Right atrium auricular region (tissue), 2 donors: ENCODE measurements around the gene LONP1. TPM values are rescaled to one million over a fixed set of nuclear protein-coding genes. Genes with fewer than 3 reads are reported as not detected.
"Not testable (repeated sequence)": the region's sequence is repeated elsewhere in the genome, so short reads cannot be mapped to it uniquely, and the experiment has no call there.

Source experiments
- DNase-seq: peaks from one replicate; pipeline ENCODE4 v3.0.0-alpha.2; 2019; ENCODE audit warnings: low spot score
- H3K27ac ChIP-seq, 2 donors: fragments of 200-600 bp; sonication (generic); 1 replicate in 1 of 2; 2 replicates in 1 of 2; pipeline ENCODE4 v1.5.1; 2016 to 2019
- H3K27me3 ChIP-seq, 2 donors: fragments of 200-600 bp; sonication (generic); one replicate each; pipeline versions ENCODE4 v1.5.1 to v1.6.0; 2017 to 2019
- H3K36me3 ChIP-seq: fragments of 200-600 bp; sonication (generic); one replicate; pipeline ENCODE4 v1.5.1; 2016
- H3K4me1 ChIP-seq, 2 donors: fragments of 200-600 bp; sonication (generic); one replicate each; pipeline versions ENCODE4 v1.5.1 to v1.6.0; 2017 to 2019
- H3K4me3 ChIP-seq, 2 donors: fragments of 200-600 bp; sonication (generic); 1 replicate in 1 of 2; 2 replicates in 1 of 2; pipeline ENCODE4 v1.5.1; 2017 to 2019; ENCODE audit warnings: mild to moderate bottlenecking in 1 of 2, moderate library complexity in 1 of 2
- H3K9me3 ChIP-seq, 2 donors: fragments of 200-600 bp; sonication (generic); one replicate each; pipeline ENCODE4 v1.5.1; 2019
- CTCF ChIP-seq, 2 donors: fragments of 200-600 bp; sonication (generic); IDR thresholded peaks; one replicate each; pipeline ENCODE4 v1.5.1; 2019; ENCODE audit warnings: antibody characterized with exemption in 2 of 2
- total RNA-seq, 2 donors: library from RNA; depleted of rRNA; stranded (reverse); fragments of >200 nt; gene quantifications; one replicate each; pipeline ENCODE4 v1.1.0, GENCODE V29; 2016

The LONP1 gene
- total RNA-seq, 2 donors from 2014 or later, result 65.0 to 65.4 TPM

GRCh38 chr19:5706876-5707573, 12.9 kb downstream of the LONP1 start:
- peaks cover 68% of the 10 kb centered on the region for H3K36me3 ChIP-seq
- no peaks in the 10 kb centered on the region for H3K9me3 ChIP-seq
- TF ChIP-seq CTCF (IDR thresholded peaks at IDR 0.05), result no peak
- no peak for DNase-seq
- H3K27ac ChIP-seq, result no peak overlapping the region
- H3K4me3 ChIP-seq, result no peak overlapping the region
- H3K27me3 ChIP-seq, result no peaks in the 10 kb centered on the region
- no peaks in the 10 kb centered on the region for H3K4me1 ChIP-seq

DNA sequence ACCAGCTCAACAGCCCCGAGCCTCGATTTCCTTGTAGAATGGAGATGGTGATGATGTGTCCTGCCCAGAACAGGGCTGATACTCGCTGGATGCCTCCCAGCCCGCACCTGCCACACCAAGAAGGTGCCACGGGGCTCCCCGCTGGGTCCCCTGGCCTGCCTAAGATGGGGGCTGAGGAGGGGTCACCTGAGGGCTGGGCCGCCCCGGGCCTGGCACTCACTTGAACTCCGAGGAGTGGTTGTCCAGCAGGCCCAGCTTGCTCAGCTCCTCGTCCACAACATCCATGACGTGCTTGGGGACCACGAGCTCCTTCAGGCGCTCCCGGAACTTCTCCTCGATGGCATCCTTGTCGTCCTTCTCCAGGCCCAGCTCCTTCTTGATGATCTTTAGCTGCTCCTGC, 14.4 kb downstream of the LONP1 start:
- TF ChIP-seq CTCF (IDR thresholded peaks at IDR 0.05), result no peak
- peaks cover 58% of the 10 kb centered on the region for H3K36me3 ChIP-seq
- H3K4me1 ChIP-seq, result no peaks in the 10 kb centered on the region
- H3K27ac ChIP-seq, result no peak overlapping the region
- no peak for DNase-seq
- H3K27me3 ChIP-seq, result no peaks in the 10 kb centered on the region
- no peak overlapping the region for H3K4me3 ChIP-seq
- H3K9me3 ChIP-seq, result no peaks in the 10 kb centered on the region

DNA sequence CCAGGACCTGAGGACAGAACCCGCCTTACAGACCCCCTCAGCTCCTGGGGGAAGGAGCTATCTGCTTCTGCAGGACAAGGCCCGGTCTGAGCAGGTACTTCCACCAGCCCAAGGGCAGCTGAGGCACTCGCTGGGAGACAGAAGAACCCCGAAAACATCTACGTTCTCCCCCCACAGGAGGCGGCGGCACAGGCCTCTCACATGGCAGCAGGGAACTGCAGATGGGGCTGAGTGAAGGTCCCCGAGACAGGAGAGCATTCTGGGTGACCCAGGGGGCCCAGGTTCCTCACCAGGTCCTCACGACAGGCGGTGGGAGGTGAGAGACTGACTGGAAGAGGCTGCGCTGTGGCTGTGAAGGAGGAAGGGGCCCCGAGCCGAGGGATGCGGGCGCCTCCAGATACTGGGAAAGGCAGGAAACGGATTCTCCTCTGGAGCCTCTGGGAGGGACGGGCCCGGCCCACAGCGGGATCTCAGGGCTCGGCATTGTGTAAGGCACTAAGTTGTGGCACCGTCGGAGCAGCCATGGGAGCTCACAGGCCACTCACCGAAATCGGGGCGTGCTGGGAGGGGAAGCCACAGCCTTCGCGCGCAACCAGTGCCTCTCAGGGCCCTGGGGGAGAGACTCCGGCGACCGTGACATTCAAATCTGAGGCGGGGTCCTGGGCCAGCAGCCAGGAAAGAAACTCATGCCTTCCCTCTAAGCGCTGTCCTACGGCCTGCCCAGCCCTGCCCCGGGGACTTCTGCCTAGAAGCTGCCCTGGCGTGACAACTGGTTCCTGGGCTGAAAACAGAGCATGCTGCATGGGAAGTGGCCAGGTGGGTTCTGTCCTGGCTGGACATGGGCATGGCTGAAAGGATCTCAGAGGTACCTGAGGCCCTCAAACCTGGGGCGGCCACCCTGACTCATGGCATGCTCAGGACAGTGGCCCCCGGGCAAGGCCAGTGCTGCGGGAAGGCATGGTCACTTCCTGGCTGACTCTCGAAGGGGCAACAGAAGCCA, 15.8 kb downstream of the LONP1 start:
- H3K9me3 ChIP-seq, result no peaks in the 10 kb centered on the region
- TF ChIP-seq CTCF (IDR thresholded peaks at IDR 0.05), result no peak
- no peaks in the 10 kb centered on the region for H3K4me1 ChIP-seq
- no peaks in the 10 kb centered on the region for H3K27me3 ChIP-seq
- H3K4me3 ChIP-seq, result no peak overlapping the region
- peaks cover 68% of the 10 kb centered on the region for H3K36me3 ChIP-seq
- no peak for DNase-seq
- no peak overlapping the region for H3K27ac ChIP-seq

DNA sequence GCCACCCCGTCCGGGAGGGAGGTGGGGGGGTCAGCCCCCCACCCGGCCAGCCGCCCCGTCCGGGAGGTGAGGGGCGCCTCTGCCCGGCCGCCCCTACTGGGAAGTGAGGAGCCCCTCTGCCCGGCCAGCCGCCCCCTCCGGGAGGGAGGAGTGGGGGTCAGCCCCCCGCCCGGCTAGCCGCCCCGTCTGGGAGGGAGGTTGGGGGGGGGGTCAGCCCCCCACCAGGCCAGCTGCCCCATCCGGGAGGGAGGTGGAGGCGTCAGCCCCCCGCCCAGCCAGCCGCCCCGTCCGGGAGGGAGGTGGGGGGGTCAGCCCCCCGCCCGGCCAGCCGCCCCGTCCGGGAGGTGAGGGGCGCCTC, 17.9 kb downstream of the LONP1 start:
- H3K9me3 ChIP-seq, H3K27me3 ChIP-seq, H3K4me1 ChIP-seq, H3K4me3 ChIP-seq, DNase-seq, H3K27ac ChIP-seq: not testable (repeated sequence)
- H3K36me3 ChIP-seq, result peaks cover 75% of the 10 kb centered on the region

DNA sequence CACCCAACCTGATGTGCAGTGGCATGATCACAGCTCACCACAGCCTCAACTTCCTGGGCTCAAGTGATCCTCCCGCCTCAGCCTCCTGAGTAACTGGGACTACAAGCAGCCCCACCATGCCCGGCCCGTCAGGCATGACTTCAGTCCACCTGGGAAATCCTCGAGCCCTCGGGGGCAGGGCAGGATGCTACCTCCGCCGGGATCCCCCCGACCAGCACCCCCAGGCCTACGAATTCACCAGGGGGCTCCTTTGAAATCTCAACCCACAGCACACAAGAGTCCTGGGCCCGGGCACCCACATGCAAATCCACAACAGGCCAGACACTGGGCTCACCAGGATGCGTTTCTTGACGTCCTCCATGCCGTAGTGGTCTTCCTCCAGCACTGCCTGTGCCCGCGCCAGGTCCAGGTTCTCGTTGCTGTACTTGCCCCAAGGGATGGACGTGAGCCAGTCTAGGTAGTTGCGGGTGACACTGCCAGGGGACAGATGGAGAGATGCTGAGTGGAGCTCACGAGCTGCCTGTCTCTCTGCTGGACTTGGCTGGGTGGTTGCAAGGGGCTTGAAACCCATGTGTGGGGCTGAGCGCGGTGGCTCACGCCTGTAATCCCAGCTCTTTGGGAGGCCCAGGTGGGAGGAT, 19.4 kb downstream of the LONP1 start:
- H3K36me3 ChIP-seq, result peaks cover 75% of the 10 kb centered on the region
- H3K4me1 ChIP-seq, result no peaks in the 10 kb centered on the region
- TF ChIP-seq CTCF (IDR thresholded peaks at IDR 0.05), result no peak
- H3K27me3 ChIP-seq, result no peaks in the 10 kb centered on the region
- H3K4me3 ChIP-seq, result no peak overlapping the region
- no peak for DNase-seq
- H3K27ac ChIP-seq, result no peak overlapping the region
- no peaks in the 10 kb centered on the region for H3K9me3 ChIP-seq
